UCSD-AML1 (cell line): ENCODE data around the gene GJD4.

Source experiments
- DNase-seq: peaks from one replicate; lab custom pipeline; 2025; ENCODE audit not compliant: unreplicated experiment; lab: John Stamatoyannopoulos, UW

Gene GJD4

GRCh38 chr10:35644050-35644950 lies 39.2 kb downstream of the GJD4 start:
- no peak for DNase-seq

- no peak for DNase-seq
Measured at GRCh38 chr10:35650894-35651293, 45.8 kb downstream of the GJD4 start.

GRCh38 chr10:35652824-35653223 lies 47.7 kb downstream of the GJD4 start:
- no peak for DNase-seq

DNA sequence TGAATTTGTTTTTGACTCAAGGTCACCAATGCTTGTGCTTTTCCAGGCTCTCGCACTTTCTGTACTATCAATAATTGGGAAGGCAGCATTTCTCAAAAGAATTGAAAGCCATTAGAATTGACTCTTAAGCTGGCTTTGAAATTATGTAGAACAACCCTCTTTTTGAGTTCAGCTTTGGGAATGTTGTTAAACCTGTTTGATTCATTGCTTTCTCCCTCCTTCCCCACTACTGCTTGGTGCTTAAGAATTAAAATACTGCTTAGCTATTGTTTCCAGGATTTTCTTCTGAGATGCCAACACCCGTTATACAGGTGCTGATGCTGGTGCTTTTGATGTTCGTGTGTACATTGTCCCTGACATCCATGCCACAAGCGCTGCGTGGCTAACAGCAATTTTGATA lies 52.5 kb downstream of the GJD4 start:
- no peak for DNase-seq
